HG03457 (cell line): ENCODE data around the gene MBD5.
"Not testable (repeated sequence)": the region's sequence is repeated elsewhere in the genome, so short reads cannot be mapped to it uniquely, and the experiment has no call there.

Experiments
- ATAC-seq: cut with Tn5 transposase; IDR thresholded peaks from one replicate; pipeline ENCODE4 v1.9.1; 2021; ENCODE audit warnings: moderate number of reproducible peaks; ENCODE audit not compliant: unreplicated experiment

MBD5 gene

DNA sequence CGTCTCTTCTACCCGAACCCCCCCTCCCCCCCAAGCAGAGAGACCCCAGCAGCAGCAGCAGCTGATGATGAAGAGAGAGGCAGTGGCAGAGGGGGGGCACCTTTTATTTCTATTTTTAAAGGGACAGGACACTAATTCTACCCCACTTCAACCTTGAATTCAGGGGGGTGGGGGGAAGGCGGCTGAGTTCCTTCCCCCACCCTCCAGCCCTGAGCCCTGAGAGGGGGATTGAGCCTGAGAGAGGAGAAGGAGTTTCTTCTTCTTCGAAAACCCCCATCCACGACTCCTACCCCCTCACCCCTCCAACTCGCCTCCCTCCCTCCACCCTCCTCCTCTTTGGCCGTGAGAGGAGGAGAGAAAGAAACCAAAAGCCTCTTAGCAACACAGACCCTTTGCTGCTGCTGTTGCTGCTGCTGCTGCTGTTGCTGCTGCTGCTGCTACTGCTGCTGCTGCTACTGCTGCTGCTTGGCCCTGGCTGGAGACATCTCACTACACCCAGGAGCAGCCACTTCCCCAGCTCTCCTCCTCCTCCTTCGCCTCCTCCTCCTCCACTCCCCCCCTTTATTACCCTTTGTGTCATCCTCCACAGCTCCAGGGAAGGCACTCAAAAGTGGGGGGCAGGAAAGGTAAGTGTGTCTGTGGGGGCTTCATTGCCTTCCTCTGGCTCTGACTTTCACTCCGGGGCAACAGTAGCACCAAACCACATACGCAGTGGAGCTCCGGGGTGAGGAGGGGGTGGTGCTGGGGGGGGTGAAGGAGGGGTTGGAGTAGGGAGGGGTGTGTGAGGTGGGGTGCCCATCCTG, at the start of gene MBD5:
MBD5 (plus strand) TSS at position 33 of the 803 bp plus-strand sequence.
- ATAC-seq, result peak; percentile 26

DNA sequence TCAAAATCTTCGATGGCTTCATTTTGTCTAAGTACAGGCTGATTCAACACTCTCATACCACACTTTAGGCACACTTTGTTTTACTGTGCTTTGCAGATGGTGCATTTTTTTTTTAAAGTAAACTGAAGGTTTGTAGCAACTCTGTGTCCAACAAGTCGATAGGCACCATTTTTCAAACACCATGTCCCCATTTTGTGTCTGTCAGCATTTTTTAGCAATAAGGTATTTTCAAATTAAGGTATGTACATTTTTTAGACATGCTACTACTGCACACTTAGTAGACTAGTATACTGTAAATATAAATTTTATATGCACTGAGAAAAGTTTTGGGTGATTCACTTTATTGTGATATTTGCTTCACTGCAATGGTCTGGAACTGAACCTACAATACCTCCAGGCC, 44.8 kb upstream of the MBD5 start:
- no peak for ATAC-seq

DNA sequence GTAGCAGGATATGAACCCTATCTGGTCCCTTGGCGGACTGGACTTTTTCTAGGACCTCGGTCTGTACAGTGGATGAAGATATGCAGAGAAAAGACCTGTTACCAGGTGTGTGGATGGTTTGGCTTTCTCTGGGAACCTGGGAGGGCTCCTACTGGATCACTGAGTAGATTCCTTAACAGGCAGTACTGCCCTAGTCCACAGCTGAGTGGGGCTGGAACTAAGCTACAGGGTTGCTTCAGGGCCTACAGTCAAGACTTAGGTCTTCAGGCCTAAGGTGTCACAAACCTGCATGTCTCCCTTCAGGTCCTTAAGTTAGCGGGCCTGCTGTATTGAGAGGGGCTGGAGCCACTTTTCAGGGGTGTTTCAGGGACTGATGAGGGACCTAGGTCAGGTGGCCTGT, 43.2 kb upstream of the MBD5 start:
- ATAC-seq, result no peak

GRCh38 chr2:147980940-147981528, 39.9 kb upstream of the MBD5 start:
- no peak for ATAC-seq

- ATAC-seq, result no peak
These were observed 31.8 kb upstream of the MBD5 start for GRCh38 chr2:147989102-147989501.

DNA sequence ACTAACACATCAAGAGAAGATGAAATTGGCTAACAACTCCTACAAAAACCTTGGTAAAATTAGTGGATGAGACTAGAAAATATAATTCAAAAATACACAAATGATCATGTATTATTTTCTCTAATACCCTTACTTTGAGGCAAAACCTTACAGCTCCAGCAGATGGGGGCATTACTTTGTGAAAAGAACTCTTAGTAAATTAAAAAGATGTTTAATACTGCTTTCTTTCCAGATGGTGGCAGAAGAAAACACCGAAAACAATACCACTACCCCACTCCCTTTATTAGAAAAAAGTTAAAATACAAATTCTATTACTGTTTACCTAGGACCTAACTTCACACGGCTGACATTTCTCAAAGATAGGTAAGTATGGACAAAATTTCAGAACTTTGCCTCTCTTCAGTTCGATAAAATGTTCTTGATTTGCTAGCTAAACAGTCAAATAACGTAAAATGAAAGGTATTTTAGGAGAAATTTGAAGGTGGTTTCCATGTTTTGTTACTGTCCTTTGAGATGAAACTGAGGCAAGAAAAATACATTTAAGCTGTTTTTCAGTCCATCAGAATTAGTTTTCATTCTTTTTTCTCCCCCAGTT, 31.0 kb upstream of the MBD5 start:
- ATAC-seq, result no peak

GRCh38 chr2:147994965-147995364, 25.9 kb upstream of the MBD5 start:
- not testable (repeated sequence) for ATAC-seq

DNA sequence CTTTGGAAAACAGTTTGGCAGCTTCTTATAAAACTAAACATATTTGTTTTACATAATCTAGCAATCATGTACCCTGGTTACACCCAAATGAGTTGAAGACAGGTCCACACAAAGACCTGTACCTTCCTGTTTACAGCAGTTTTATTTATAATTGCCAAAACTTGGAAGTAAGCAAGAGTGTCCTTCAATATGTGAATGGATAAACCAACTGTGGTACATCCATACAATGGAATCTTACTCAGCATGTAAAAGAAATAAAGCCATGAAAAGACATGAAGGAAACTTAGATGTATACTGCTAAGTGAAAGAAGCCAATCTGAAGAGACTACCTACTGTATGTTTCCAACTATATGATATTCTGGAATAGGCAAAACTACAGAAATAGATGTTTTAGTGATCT, 24.1 kb upstream of the MBD5 start:
- ATAC-seq, result no peak

GRCh38 chr2:147998203-147998602, 22.7 kb upstream of the MBD5 start:
- ATAC-seq, result no peak

GRCh38 chr2:147999126-147999525, 21.8 kb upstream of the MBD5 start:
- no peak for ATAC-seq

- ATAC-seq, result no peak
These were observed 20.8 kb upstream of the MBD5 start for GRCh38 chr2:148000095-148000494.

- ATAC-seq, result not testable (repeated sequence)
These were observed 18.5 kb upstream of the MBD5 start for GRCh38 chr2:148002420-148002819.

GRCh38 chr2:148006249-148007007, 14.5 kb upstream of the MBD5 start:
- no peak for ATAC-seq

DNA sequence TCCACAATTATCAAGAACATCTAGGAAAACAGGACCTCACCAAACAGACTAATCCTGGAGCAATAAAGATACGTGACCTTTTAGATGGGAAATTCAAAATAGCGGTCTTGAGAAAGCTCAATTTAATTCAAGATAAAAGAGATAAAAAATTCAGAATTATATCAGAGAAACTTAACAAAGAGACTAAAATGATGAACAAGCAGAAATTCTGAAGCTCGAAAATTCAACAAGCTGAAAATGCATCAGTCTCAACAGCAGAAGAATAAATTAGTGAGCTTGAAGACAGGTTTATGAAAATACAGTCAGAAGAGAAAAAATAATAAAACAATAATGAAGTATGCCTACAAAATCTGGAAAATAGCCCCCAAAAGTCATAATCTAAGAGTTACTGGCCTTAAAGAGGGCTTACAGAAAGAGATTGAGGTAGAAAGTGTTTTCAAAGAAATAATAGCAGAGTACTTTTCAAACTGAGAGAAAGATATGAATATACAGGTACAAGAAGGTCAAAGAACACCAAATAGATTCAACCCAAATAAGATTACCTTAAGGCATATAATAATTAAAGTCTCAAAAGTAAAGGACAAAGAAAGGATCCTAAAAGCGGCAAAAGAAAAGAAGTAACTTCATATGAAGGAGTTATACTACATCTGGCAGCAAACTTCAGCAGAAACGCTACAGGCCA, 13.5 kb upstream of the MBD5 start:
- no peak for ATAC-seq

DNA sequence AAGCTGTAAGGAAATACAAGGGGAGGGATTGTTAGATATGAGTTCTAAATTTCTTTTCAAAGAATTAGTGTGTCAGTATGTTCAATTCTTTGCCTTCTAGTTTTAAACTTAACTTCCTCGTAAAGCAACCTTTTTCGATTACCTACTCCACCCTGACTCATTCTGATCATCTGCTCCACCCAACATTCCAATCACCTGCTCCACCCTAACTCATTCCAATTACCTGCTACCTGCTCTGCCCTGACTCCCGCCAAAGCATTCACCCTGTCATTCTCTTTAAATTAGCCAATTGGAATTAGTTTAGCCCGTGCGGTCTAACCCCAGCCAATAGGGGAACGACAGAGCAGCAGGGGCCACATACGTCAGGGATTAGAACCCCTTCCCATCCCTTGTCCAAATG, 12.5 kb upstream of the MBD5 start:
- not testable (repeated sequence) for ATAC-seq

- no peak for ATAC-seq
These were observed 7.0 kb upstream of the MBD5 start for GRCh38 chr2:148013876-148014275.

GRCh38 chr2:148014616-148015015, 6.3 kb upstream of the MBD5 start:
- no peak for ATAC-seq

- peak; percentile 70 for ATAC-seq
These were observed 506 bp upstream of the MBD5 start, which contains the start of gene ORC4 for GRCh38 chr2:148020111-148021058. Gene ORC4, minus strand, starts transcription at chr2:148020737. Its CDS starts 44,779 bp downstream, at chr2:147975958.

DNA sequence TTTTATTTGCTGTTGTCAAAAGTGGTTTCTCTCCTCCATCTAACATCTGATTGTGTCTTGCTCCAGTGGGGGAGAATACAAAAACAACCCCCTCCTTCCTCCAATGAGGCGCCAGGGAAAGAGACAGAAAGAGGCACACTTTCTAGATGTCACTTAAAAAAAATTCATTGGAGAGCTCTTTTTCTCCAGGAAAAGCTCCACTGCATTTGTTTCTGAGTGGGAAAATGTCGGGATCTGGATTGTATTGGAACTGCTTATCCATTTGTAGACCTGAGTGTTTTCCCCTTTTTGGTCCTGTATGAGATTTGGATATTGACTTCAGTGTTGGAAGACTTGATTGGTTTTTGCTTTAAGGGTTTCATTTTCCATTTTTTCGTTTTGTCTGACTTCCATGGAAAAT, 995 bp downstream of the MBD5 start:
- no peak for ATAC-seq

DNA sequence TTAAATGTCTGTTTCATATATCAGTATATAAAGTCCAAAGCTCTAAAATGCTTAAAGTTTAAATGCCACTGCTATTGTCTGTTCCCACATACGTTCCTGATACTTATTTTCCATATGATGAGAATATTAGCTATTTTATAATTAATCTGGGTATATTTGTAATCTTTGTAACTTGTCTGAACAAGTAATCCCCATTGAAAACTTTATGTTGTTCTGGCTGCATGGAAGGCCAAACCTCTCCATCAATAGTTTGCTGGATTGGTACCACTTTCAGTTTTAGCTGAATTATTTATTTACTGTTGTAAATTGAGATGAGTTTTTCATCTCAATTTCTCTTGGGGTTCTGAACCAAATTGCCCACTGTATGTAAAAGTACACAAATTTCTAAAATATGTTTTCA, 1.5 kb downstream of the MBD5 start:
- no peak for ATAC-seq
